Dedifferentiated amniotic fluid mesenchymal stem cell (primary cell): ENCODE data around the gene CCL3.
"Not testable (repeated sequence)": the region's sequence is repeated elsewhere in the genome, so short reads cannot be mapped to it uniquely, and the experiment has no call there.

ENCODE experiments used
- DNase-seq: peaks from one replicate; pipeline ENCODE4 v3.0.0-alpha.2; 2016; ENCODE audit errors: extremely low spot score

The CCL3 gene

DNA sequence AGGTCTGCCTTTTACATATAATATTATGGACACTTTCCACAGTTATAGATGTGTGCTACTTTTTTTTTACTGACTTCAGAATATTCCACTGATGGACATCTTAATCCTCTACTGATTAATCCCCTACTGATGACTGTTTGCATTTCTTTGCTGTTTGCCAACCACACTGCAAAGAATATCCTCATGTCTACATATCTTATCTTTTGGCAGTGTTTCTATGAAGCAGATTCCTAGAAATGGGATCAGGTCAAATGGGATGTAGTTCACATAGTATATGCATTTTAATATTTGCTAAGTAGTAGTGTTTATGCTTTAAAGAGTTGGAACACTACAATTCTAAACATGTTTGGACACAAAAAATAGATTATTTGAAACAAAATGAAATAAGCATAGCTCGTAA lies 3.2 kb downstream of the CCL3 start:
- no peak for DNase-seq

DNA sequence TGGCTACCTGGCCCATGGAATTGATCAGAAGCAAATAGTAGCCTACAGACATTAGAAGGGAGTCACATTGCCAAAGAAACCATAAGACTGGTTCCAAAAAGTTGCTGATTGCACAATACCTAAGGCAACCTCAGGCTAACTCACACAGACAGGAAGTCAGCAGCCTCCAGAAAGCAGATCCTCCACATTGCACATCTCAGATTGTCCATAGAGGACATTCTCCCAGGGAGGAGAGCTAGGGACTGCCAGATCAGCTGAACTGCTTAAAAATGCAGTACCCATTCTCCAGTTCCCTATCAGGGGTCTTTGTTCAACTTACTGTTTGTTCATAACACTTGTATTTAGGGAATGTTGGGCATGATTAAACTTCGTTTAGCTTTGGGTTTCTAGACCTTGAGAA lies 4.2 kb downstream of the CCL3 start:
- no peak for DNase-seq

DNA sequence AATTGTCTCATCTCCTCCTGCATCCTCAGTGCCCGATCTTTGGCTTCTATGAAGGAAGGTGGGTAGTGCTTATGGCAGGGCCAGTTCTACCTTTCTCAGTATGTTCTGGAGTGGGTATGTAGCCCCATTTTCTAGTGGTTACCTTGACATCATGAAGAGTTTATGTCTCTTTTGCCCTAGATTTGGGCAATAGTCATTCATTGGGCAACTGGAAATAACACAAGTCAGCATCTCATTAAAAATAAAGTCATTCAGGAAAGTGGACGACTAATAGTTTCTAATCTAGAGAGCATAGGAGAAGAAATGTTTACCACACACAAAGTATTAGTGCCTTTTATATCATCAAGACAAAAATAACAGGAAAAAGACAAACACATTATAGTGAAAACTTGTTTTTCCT lies 6.3 kb downstream of the CCL3 start:
- DNase-seq: not testable (repeated sequence)

DNA sequence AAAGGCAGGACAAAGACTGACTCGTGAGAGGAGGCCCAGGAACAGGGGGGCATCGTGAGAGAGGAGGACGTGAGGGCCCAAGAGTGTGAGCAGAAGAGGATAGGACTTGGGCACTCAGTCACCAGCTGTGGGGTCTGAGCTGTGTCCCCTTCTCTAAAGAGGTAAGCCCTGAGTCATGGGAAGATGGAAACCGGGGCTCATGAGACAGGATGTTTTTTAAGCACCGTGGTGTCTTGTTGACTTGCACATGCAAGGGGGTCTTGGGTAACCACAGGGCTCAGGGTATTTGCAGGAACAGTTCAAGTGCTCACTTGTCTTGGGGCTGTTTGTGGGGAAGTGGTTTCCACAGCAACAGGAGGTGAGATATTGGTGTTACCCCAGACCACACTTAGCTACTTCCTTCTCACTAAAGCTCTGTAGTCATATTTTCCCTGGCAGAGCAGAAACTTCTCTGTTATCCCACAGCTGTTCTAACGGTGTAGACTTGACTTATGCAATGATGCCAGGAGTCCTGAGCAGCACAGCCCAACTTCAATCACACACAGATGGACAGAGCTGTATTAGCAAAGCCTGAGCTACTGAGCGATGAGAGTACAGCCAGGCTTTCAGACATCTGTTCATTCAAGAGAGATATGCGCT lies 7.3 kb downstream of the CCL3 start:
- not testable (repeated sequence) for DNase-seq

DNA sequence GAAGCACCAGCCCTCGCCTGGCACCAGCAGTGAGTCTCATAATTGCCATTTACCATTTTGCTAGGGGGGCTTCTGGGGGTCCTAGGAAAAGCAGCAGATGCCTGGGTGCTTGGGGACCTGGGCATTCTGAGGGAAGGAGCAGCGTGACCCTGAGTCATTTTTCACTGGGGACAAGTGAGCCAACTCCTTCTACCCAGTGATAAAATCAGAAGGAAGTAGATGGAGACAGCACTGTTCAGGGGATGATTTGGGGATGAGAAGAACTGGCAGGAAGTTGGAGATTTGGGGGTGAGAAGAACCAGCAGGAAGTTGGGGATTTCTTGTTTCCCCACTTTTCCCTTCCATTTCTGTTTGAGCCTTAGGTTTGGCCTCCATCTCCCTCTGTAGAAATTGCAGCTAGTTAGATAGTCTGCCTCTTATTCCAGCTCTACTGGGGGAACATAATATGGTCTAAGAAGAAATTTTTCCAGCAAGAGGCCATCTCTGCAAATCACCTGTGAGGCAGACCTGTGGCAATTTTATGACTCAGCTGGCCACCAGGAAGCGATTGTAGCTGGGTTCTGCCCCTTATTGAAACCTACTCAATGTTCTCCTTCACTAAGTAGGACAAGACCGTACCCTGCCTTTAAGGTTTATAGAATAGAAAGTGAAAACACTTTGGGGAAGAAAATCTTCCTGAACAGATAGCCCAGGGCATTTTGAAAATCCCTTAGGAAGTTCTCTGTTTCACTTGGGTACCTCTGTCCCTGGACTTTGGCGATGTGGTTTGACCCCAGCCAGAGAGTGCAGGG lies 8.1 kb downstream of the CCL3 start:
- not testable (repeated sequence) for DNase-seq

DNA sequence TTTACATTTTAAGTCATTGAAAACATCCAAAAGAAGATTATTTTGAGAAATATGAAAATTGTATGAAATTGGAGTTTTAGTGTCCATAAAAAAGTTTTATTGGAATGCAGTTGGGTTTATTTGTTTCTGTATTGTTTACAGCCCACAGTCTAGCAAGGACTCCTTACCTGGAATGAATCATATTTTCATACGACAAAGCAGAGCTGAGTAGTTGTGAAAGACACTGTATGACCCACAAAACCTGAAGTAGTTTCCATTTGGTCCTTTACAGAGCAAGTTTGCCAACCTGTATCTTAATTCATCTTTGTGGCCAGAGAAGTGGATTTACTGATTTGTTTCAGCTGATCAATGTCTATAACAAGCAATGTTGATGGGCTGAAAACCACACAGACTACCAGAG lies 15.6 kb downstream of the CCL3 start:
- no peak for DNase-seq

DNA sequence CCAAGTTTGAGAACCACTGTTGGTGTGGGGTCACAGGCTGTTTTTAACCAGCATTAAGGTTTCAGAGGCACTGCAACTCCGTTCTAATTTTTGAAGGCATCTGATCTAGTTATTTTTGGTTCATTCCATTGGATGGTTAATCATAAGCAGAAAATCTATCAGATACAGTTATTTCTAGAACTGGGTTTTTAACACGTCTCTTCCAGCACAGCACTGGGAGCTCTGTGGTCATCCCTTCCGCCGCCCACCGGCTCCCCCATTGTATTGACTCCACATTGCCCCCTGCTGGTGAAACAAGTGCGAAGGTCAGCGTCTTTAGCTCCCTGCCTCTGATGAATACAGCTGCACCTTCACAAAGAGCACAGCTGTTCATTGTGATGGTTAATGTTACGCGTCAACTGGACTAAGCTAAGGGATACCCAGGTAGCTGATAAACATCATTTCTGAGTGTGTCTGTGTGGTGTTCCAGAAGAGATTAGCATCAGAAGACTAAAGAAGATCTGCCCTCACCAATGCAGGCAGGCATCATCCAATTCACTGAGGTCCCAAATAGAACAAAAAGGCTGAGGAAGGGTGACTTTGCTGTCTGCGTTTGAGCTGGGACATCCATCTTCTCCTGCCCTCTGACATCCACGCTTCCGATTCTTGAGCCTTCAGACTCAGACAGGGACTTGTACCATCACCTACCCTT lies 17.4 kb downstream of the CCL3 start:
- DNase-seq: no peak

DNA sequence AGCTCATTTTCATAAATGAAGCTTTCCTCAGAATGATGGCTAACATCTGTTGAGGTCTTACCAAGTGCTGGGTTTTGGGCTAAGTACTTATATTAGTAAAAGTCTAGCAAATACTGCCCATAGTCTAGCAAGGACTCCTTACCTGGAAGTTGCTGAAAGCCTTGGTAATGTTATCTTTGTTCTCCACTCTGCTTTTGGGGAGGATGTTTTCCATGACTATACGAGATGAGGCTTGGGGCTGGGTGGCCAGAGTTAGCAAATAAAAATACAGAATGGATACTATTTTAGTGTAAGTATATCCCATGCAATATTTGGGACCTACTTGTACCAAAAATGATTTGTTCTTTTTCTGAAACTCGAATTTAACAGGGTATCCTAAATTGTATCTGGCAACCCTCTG lies 18.2 kb downstream of the CCL3 start:
- no peak for DNase-seq

DNA sequence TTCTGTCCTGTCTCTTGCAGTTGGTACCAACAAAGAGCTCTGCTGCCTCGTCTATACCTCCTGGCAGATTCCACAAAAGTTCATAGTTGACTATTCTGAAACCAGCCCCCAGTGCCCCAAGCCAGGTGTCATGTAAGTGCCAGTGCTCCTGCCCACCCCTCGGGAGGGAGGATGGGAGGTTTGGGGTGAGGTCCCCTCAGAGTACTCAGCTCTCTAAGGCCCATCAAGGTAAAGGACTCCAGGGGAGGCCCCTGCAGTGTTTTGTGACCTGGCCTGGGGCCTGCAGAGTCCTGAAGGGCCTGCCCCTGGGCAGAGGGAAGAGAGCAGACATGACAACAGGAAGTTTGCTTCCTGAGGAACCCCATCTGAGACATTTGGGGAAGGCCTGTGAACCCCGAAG lies 19.5 kb downstream of the CCL3 start:
- DNase-seq: no peak

DNA sequence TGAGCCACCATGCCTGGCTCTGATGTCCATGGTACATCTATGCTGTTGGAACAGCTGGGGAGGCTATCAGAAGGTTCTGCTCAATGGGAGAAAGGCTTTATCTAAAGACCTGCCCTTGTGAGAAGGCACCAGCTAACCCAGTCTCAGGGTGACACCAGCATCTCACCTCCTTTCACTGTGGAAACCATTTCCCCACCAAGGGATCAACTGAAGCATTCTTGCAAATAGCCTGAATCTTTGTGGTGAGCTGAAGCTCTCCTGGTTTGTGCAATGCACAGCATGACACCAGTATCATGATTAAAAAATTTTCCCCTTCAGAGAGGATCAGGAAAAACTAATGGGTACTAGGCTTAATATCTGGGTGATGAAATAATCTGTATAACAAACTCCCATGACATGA lies 20.8 kb downstream of the CCL3 start:
- DNase-seq: no peak

DNA sequence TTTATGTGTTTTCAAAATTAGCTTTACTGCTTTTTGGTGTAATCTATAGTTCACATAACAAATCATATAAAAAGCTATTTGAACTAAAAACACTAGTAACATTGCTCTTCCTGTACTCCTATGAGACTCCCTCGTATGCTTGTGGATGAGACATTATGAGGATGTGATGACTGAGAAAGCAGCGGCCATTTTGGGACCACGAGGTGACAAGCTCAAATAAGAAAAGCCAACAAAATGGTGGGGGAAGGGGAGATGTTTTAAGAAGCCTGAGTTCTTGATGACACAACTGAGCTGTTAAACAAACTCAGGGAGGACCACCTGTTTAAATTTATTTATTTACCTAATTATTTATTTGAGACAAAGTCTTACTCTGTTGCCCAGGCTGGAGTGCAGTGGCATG lies 21.4 kb downstream of the CCL3 start:
- DNase-seq: no peak

DNA sequence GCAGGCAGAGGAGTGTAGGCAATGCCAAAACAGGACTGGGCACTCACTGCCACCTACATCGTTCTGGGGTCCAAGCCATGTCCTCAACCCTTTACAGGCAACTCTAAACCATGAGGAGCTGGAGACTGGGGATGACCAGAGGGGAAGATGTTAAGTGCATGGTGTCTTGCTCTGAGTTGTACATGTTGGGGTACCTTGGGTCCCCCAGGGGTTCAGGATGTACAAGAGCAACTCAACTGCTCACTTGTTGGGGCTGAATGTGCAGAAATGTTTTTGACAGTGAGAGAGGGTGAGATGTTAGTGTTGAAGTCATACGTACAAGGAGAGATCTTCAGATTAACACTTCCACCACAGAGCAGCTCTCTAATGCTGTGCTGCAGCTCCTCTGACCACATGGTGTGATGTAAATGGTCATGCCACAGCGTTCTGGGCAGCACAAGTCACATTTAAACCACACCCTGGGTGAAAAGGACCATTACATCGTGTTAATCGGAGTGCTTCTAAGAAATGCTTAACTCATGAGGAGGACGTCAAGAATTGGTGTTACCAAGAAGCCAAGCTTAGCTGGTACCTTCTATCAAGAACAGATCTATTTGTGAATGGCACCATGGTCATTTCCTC lies 23.5 kb downstream of the CCL3 start:
- DNase-seq: no peak

DNA sequence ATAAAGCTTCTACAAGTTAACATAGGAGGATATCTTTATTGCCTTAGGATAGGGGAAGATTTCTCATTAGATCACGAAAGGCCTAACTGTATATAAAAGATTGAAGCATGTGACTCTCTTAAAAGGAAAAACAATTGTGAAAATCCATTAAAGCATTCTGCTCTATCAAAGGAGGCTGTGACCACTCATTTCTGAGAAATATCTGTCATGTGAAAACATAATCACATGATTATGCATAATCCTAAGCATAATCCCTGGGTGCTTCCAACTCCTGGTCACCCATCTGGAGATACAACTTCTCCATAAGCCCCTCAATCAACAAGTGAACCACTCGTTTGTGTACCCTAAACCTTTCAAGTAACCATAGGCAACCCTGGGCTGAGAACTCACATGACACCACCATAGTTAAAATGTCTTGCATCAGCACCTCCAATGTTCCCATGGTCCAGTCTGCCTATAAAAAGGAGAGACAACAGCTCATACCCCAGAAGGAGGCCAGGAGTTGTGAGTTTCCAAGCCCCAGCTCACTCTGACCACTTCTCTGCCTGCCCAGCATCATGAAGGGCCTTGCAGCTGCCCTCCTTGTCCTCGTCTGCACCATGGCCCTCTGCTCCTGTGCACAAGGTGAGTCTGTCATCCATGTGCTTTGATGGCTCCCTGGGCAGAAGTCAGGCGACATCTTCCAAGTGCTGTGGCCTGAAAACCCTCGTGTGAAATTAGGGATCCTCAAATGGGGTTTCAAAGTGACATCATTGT lies 26.0 kb downstream of the CCL3 start, which contains the start of gene CCL18:
CCL18 (plus strand) TSS at position 487 of the 756 bp plus-strand sequence; CDS start at position 558, 71 bp downstream.
- no peak for DNase-seq

DNA sequence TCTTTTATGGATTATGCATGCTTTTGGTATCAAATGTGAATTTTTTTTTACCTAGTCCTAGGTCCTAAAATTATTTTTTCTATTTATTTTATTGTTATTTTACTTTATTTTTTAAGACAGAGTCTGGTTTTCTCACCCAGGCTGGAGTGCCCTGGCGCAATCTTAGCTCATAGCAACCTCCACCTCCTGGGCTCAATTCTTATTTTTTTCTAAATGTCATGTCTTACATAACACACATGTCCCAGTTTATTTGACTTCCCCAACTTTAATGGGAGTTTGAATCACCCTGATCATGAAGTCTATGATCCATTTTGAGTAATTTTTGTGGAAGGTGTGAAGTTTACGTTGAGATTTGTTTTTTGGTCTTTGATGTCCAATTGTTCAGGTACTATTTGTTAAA lies 29.1 kb downstream of the CCL3 start:
- no peak for DNase-seq

DNA sequence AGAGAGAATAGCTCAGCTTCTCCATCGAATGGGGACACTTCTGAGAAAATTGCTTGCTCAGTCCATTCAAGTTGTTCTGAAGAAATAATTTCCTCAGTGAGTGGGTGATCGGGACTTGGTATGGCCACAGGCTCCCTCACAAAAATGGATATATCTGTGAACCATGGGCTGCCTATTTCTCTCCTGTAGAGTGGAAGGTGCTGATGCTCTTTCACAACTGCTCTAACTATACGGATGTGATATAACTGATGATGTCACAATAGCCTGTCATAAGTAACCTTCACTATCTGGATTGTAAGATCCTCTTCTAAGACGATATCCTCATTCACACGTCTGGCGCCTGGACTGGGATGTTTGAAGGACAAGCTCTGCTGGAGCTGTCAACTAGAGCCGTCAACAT lies 30.5 kb downstream of the CCL3 start:
- DNase-seq: no peak

DNA sequence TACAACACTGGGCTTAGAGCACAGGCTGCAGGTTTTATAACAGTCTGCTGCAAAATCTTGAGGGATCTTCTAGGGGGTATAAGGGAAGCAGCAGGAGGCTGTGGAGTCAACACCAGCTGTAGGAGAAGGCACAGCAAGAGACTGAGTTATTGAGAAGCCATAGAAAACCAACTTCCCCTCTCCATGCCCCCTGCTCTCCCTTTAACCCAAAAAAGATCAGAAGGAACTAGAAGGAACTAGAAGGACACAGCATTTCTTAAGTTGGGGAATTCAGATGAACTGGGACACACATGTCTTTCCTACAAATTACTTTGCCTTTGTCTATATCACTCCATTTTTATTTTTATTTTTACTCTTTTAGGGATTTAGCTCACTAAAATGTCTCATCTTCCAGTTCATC lies 32.0 kb downstream of the CCL3 start:
- DNase-seq: no peak

DNA sequence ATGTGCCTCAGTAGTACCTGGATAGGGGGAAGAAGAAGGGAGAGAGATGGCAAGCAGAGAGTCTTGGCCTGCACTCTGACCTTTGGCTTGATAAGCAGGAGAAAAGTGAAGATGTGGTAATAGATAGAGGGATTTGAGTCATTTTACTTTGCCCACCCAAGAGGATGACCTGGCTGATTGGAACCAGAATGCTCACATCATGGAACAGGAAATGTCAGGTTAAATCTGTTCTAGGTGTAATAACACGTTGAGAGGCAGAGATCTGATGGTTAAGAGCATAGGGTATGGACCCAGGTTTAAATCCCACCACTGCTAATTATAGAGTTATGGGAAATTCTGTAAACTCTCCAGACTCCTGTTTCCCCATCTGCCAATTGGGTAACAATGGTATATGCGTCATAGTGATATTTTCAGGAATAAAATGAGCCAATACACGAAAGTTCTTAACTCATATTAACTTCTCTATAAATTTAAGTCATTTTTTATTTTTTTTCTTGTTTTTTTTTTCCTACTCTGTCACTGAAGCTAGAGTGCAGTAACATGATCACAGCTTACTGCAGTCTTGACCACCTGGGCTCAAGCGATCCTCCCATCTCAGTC lies 33.9 kb downstream of the CCL3 start:
- no peak for DNase-seq

DNA sequence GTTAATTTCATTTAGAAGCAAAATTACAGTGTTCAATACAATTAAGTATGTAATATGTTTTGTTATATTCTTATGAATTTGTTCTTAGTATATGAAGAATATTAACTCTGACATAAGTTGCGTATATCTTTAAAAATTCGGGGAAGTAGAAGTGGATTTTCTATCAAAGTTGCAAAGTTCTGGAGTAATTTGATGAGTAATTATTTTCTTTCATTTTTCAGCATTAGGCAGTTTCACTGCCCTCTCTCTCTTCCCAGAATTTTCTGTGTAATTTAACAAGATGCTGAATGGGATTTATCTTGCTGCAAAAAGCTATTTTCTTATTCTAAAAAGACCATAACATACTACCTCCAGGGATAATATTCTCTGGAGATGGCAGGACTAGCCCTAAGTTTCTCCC lies 34.8 kb downstream of the CCL3 start:
- DNase-seq: no peak

DNA sequence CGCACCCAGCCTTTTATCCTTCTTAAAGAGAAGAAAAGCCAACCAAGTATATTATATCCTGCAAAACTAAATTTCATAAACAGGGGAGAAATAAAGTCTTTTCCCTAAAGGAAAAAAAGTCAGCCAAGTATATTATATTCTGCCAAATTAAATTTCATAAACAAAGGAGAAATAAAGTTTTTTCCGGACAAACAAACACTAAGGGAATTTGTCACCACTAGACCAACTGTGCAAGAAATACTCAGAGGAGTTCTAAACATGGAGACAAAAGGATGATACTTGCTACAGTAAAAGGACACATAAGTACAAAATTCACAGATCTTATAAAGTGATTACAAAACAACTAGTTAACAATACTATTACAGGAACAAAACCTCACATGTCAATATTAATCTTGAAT lies 40.3 kb downstream of the CCL3 start:
- DNase-seq: no peak

DNA sequence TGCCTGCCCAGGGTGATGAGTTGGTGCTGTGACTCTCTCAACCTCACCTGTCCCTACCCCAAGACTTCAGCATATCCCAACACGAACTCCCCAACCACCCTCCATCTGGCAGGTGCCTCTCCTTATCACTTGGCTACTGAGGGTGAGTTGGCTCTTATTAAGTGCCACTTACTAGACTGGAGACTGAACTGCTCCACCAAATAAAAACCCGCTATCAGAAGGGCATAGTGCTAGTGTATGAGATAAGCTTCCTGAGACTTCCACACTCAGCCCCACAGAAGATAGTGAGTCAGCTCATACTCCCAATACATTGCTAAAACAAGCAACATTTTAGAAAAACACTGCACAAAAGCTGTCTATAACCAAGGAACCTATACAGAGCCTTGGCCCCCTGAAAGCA lies 41.9 kb downstream of the CCL3 start:
- DNase-seq: no peak
